Loucy (cell line): ENCODE measurements around the gene CLDN34.

ENCODE experiments used
- CTCF ChIP-seq: fragments of 200-600 bp; sonication (generic); conservative IDR thresholded peaks from 2 replicates; pipeline ENCODE4 v1.5.1; 2014; ENCODE audit warnings: mild to moderate bottlenecking, antibody characterized with exemption, low read length
- EZH2phosphoT487 ChIP-seq: fragments of 200-600 bp; IDR thresholded peaks from 2 replicates; pipeline ENCODE4 v1.6.1; 2018; ENCODE audit warnings: antibody characterized with exemption, mild to moderate bottlenecking, moderate library complexity, borderline replicate concordance

- TF ChIP-seq CTCF (no peak), EZH2phosphoT487 (no peak)
Observed at GRCh38 chrX:9948406-9948805, 18.8 kb upstream of the CLDN34 start.
